GM12878 (cell line): ENCODE results near the gene CARS2. TPM values are rescaled to one million over a fixed set of nuclear protein-coding genes. Genes with fewer than 3 reads are reported as not detected.

Experiments
- ATAC-seq: fragments of 200-7000 bp; cut with Tn5 transposase; 3 replicates; pipeline ENCODE4 v1.9.1; 2020; ENCODE audit warnings: mild to moderate bottlenecking, moderate library complexity
- BruUV-seq: library from RNA; stranded (reverse); fragments of 400-500 nt; replicated peaks from 2 replicates; lab custom pipeline; 2021; lab: Mats Ljungman, UMichigan
- CTCF ChIA-PET: fragments of 300-600 bp; sonication (Branson Sonifier 250); formaldehyde crosslinking; extraction: SDS; loops from one replicate; lab custom pipeline; 2021; ENCODE audit warnings: inconsistent platforms; lab: Yijun Ruan, JAX
- POLR2A ChIA-PET: fragments of 350-600 bp; formaldehyde crosslinking; extraction: SDS; loops from one replicate; lab custom pipeline; 2021; ENCODE audit warnings: inconsistent platforms; lab: Charles Lee
- RAD21 ChIA-PET: fragments of 300-600 bp; sonication (Branson Sonifier 250); formaldehyde crosslinking; loops from one replicate; lab custom pipeline; 2023; ENCODE audit warnings: antibody characterized with exemption; ENCODE audit not compliant: unreplicated experiment; lab: Charles Lee
- SMC1A ChIA-PET: fragments of 300-600 bp; sonication (Branson Sonifier 250); formaldehyde crosslinking; loops from one replicate; lab custom pipeline; 2023; ENCODE audit not compliant: unreplicated experiment, uncharacterized antibody; lab: Charles Lee
- DNase-seq: peaks from one replicate; pipeline ENCODE4 v3.0.0-alpha.2; 2011; ENCODE audit warnings: low read depth, low spot score
- FAIRE-seq: peaks from 3 replicates; lab custom pipeline; 2011; peaks lifted over from hg19 to GRCh38; lab: Jason Lieb, UNC
- H2AFZ ChIP-seq: 2 replicates; pipeline ENCODE4 v1.6.0; 2011; ENCODE audit warnings: low read depth, low read length, control low read depth; ENCODE audit not compliant: control insufficient read depth
- H3K27ac ChIP-seq: 2 replicates; pipeline ENCODE4 v1.5.1; 2011; ENCODE audit warnings: control low read depth; ENCODE audit not compliant: control insufficient read depth, insufficient read depth
- H3K27me3 ChIP-seq, 2 experiments: replicated peaks in 1 of 2; 2 replicates each; pipeline versions ENCODE4 v1.6.0 to v1.6.1; 2011; ENCODE audit warnings: low read length in 1 of 2; ENCODE audit not compliant: control insufficient read depth in 2 of 2, insufficient read depth in 2 of 2
- H3K36me3 ChIP-seq, 2 experiments: 2 replicates each; pipeline ENCODE4 v1.5.1; 2011; ENCODE audit warnings: low read length in 1 of 2; ENCODE audit not compliant: control insufficient read depth in 2 of 2, insufficient read depth in 2 of 2
- H3K4me1 ChIP-seq: 2 replicates; pipeline ENCODE4 v1.6.1; 2011; ENCODE audit warnings: mild to moderate bottlenecking, low read length, moderate library complexity, mixed read lengths; ENCODE audit not compliant: control insufficient read depth, insufficient read depth
- H3K4me2 ChIP-seq: 2 replicates; pipeline ENCODE4 v1.6.0; 2011; ENCODE audit warnings: control low read depth; ENCODE audit not compliant: control insufficient read depth, insufficient read depth
- H3K4me3 ChIP-seq: fragments of 200-600 bp; sonication (generic); 2 replicates; pipeline ENCODE4 v1.5.1; 2016
- H3K79me2 ChIP-seq: 2 replicates; pipeline ENCODE4 v1.6.0; 2011; ENCODE audit warnings: low read length; ENCODE audit not compliant: control insufficient read depth, insufficient read depth
- H3K9ac ChIP-seq: 2 replicates; pipeline ENCODE4 v1.8.0; 2011; ENCODE audit warnings: low read length, control low read depth, mixed read lengths; ENCODE audit not compliant: control insufficient read depth, insufficient read depth
- H3K9me3 ChIP-seq: replicated peaks from 3 replicates; pipeline ENCODE4 v1.5.1; 2011; ENCODE audit warnings: mild to moderate bottlenecking, low read length; ENCODE audit not compliant: control insufficient read depth, insufficient read depth
- H4K20me1 ChIP-seq: 2 replicates; pipeline ENCODE4 v1.6.0; 2011; ENCODE audit not compliant: control insufficient read depth, insufficient read depth
- PAX5 ChIP-seq: IDR thresholded peaks from 2 replicates; pipeline ENCODE4 v1.6.1; 2011; ENCODE audit warnings: low read depth, low read length, borderline replicate concordance
- POLR2A ChIP-seq: IDR thresholded peaks from 2 replicates; pipeline ENCODE4 v1.6.1; 2011; ENCODE audit warnings: low read depth, mild to moderate bottlenecking, low read length
- REST ChIP-seq: IDR thresholded peaks from 2 replicates; pipeline ENCODE4 v1.6.1; 2012; ENCODE audit warnings: mild to moderate bottlenecking, low read depth, low read length
- ZNF384 ChIP-seq: IDR thresholded peaks from 2 replicates; pipeline ENCODE4 v1.6.1; 2012; ENCODE audit warnings: low read depth, mild to moderate bottlenecking, low read length, improper control_type of control experiment, borderline replicate concordance
- WGBS: methylation state at CpG from one replicate; pipeline ENCODE4 v1.1.6; 2016; ENCODE audit warnings: low lambda C conversion rate; ENCODE audit not compliant: insufficient replicate concordance, insufficient coverage; ENCODE audit errors: missing lambda C conversion rate; 5-methylcytosine and 5-hydroxymethylcytosine counted together
- in situ Hi-C: fragments of 300-500 bp; cut with MboI; formaldehyde crosslinking; loops from 9 replicates; pipeline ENCODE4 v1.14.3; 2018; ENCODE audit warnings: mixed read lengths
- intact Hi-C: fragments of 100-400 bp; cut with micrococcal nuclease; formaldehyde crosslinking; loops from one replicate; pipeline ENCODE4 v1.14.2; 2022; ENCODE audit not compliant: unreplicated experiment
- polyA plus RNA-seq, 11 experiments: library from polyadenylated mRNA; depleted of rRNA in 4 of 11; unstranded in 6 of 11; stranded (reverse) in 5 of 11; fragments of >200 nt; fragmentation: Nextera tagmentation in 4 of 11; fragmentation: Illumina TruSeq in 1 of 11; extraction: Ambion mirVana in 4 of 11; extraction: Trizol in 1 of 11; gene quantifications; 1 replicate in 1 of 11; 2 replicates in 10 of 11; pipeline versions ENCODE4 v1.2.1 to v1.2.3, GENCODE V29; 2011 to 2016; ENCODE audit warnings: inconsistent platforms in 2 of 11, missing spikeins in 2 of 11, low read depth in 1 of 11
- total RNA-seq, 4 experiments: library from RNA; depleted of rRNA in 3 of 4; stranded (reverse); fragments of >200 nt in 3 of 4; fragmentation: Illumina TruSeq in 1 of 4; extraction: Trizol in 1 of 4; gene quantifications; 2 replicates each; pipeline versions ENCODE4 v1.2.1 to v1.2.3, GENCODE V29; 2013 to 2021

CARS2 gene
- total and polyA plus RNA-seq, 10 of the 15 experiments (the other 5 are each of a cell fraction or from before 2014, with no cell fraction given) = 4.2 to 101 (median 61.5) TPM

- ChIA-PET CTCF (no interaction called here), RAD21 (no interaction called here)
- H3K36me3 ChIP-seq = peaks cover 39 to 47% of the 10 kb centered on the region in 2 experiments
Observed at GRCh38 chr13:110636701-110637201, 69.2 kb downstream of the CARS2 start.

More at GRCh38 chr13:110636701-110637201, 69.2 kb downstream of the CARS2 start:
- Histone ChIP-seq H2AFZ (no peak overlapping the region), H3K4me2 (no peak overlapping the region), H4K20me1 (no peaks in the 10 kb centered on the region; the same call in 1 of the 2 replicates), H3K4me1 (no peaks in the 10 kb centered on the region), H3K9me3 (no peaks in the 10 kb centered on the region), H3K79me2 (no peaks in the 10 kb centered on the region; the same call in 1 of the 2 replicates)
- ChIA-PET SMC1A (no interaction called here), POLR2A (interaction anchor here (0.6 kb wide), 1 partner anchor 27 kb away, joined by 3 read pairs; no protein-coding TSS in a partner anchor)
- no peak for FAIRE-seq
- in situ Hi-C loops (no loop called here), intact Hi-C loops (no loop called here)
- 95% methylated on average over 12 of the region's 14 CpGs for WGBS
- TF ChIP-seq ZNF384 (no peak), POLR2A (peak; percentile 53; the same call in 1 of the 2 replicates), REST (no peak), PAX5 (no peak)
- TF ChIP-seq, all 136 proteins: peak for 1
- DNase-seq = no peak
- H3K27me3 ChIP-seq = no peaks in the 10 kb centered on the region
- no peak overlapping the region for H3K9ac ChIP-seq
- H3K4me3 ChIP-seq = no peak overlapping the region
- H3K27ac ChIP-seq = no peak overlapping the region
- ATAC-seq = no peak
- BruUV-seq = no TSS peak
